ENCODE data around the gene RECK.
"Not testable (repeated sequence)": the region's sequence is repeated elsewhere in the genome, so short reads cannot be mapped to it uniquely, and the experiment has no call there.

RECK gene

GRCh38 chr9:36151316-36152210 lies 114.8 kb downstream of the RECK start:
- DNase-seq (ENCODE audit: low read depth, low spot score) = no peak

GRCh38 chr9:36152741-36153438 lies 116.2 kb downstream of the RECK start:
- no peak for TF ChIP-seq ZNF274 (IDR thresholded peaks at IDR 0.05; ENCODE audit: low read depth, low read length)
- no peak for TF ChIP-seq SUZ12 (IDR thresholded peaks at IDR 0.05; ENCODE audit: extremely low read depth, insufficient read depth, insufficient read length)
- no peak for TF ChIP-seq YY1 (IDR thresholded peaks at IDR 0.05; ENCODE audit: insufficient read depth, insufficient read length)
- peaks cover 73% of the 10 kb centered on the region for H3K36me3 ChIP-seq (ENCODE audit: insufficient read depth, insufficient read length, low read length)
- H3K9me3 ChIP-seq (ENCODE audit: insufficient read depth, low read length) = peaks cover 13% of the 10 kb centered on the region
- no peak overlapping the region for H3K9ac ChIP-seq (ENCODE audit: insufficient read length, low read depth)
- peaks cover 7% of the 10 kb centered on the region for H3K4me1 ChIP-seq (ENCODE audit: insufficient read depth, insufficient read length)
- no peak for DNase-seq (ENCODE audit: low read depth, low spot score)
- H3K4me3 ChIP-seq (ENCODE audit: insufficient read length, low read depth) = no peak overlapping the region
- H3K27me3 ChIP-seq (ENCODE audit: insufficient read depth, insufficient read length) = no peaks in the 10 kb centered on the region

More at GRCh38 chr9:36151316-36152210, 114.8 kb downstream of the RECK start:
- Histone ChIP-seq H3K9ac (ENCODE audit: insufficient read length, low read depth) (no peak overlapping the region), H3K9me3 (ENCODE audit: insufficient read depth, low read length) (peaks cover 11% of the 10 kb centered on the region), H3K4me1 (ENCODE audit: insufficient read depth, insufficient read length) (peaks cover 7% of the 10 kb centered on the region), H3K27me3 (ENCODE audit: insufficient read depth, insufficient read length) (no peaks in the 10 kb centered on the region), H3K36me3 (ENCODE audit: insufficient read depth, insufficient read length, low read length) (peaks cover 84% of the 10 kb centered on the region), H3K4me3 (ENCODE audit: insufficient read length, low read depth) (no peak overlapping the region)
- TF ChIP-seq ZNF274 (IDR thresholded peaks at IDR 0.05; ENCODE audit: low read depth, low read length) (no peak), SUZ12 (IDR thresholded peaks at IDR 0.05; ENCODE audit: extremely low read depth, insufficient read depth, insufficient read length) (no peak), YY1 (IDR thresholded peaks at IDR 0.05; ENCODE audit: insufficient read depth, insufficient read length) (no peak)

DNA sequence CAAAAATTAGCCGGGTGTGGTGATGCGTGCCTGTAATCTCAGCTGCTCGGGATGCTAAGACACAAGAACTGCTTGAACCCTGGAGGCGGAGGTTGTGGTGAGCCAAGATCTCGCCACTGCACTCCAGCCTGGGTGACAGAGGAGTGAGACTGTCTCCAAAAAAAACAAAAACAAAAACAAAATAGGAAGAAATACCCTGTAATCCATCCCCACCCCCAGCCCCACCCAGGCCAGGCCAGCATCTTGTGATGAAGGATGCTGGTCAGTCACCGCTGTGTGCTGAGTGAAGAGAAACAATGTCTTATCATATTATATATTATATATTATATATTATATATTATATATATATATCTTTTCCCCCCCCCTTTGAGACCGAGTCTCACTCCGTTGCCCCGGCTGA lies 117.0 kb downstream of the RECK start:
- TF ChIP-seq ZNF274 (IDR thresholded peaks at IDR 0.05; ENCODE audit: low read depth, low read length) = no peak
- TF ChIP-seq YY1 (IDR thresholded peaks at IDR 0.05; ENCODE audit: insufficient read depth, insufficient read length) = no peak
- no peak for TF ChIP-seq SUZ12 (IDR thresholded peaks at IDR 0.05; ENCODE audit: extremely low read depth, insufficient read depth, insufficient read length)
- H3K4me3 ChIP-seq (ENCODE audit: insufficient read length, low read depth) = no peak overlapping the region

DNA sequence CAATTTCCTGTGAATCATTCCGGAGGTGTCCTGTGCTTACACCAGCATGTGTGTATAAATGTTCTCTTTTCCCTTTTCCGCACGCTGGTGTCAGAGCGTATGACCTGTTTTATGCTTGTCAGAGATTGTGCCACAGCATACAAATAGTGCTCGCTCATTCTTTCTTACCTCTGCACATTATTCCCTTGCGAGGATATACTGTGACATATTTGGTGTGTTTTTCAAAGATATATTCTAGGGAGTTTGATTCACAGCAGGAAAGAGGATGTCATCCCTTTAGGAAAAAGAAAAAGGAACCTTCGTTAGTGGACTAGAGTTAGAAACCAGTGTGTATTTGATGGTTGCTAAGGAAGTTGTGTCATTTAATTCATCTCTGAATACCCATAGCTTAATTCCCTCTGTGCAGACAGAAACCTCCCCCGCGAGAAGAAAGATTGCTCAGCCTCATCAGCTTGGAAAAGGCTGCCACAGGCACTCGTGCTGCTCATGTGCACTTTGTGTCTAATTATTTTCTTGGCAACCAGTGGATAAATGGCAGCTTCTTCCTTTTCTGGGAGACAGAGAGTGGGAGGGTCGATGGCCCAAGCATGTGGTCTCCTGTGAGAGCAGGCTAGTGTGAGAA lies 117.7 kb downstream of the RECK start:
- Histone ChIP-seq H3K9me3 (ENCODE audit: insufficient read depth, low read length) (peaks cover 13% of the 10 kb centered on the region), H3K4me3 (ENCODE audit: insufficient read length, low read depth) (no peak overlapping the region), H3K4me1 (ENCODE audit: insufficient read depth, insufficient read length) (peaks cover 2% of the 10 kb centered on the region), H3K27me3 (ENCODE audit: insufficient read depth, insufficient read length) (no peaks in the 10 kb centered on the region), H3K36me3 (ENCODE audit: insufficient read depth, insufficient read length, low read length) (peaks cover 67% of the 10 kb centered on the region), H3K9ac (ENCODE audit: insufficient read length, low read depth) (no peak overlapping the region)
- TF ChIP-seq ZNF274 (IDR thresholded peaks at IDR 0.05; ENCODE audit: low read depth, low read length) (no peak), SUZ12 (IDR thresholded peaks at IDR 0.05; ENCODE audit: extremely low read depth, insufficient read depth, insufficient read length) (no peak), YY1 (IDR thresholded peaks at IDR 0.05; ENCODE audit: insufficient read depth, insufficient read length) (no peak)
- DNase-seq (ENCODE audit: low read depth, low spot score) = no peak

More for the DNA sequence above, 117.0 kb downstream of the RECK start:
- DNase-seq (ENCODE audit: low read depth, low spot score) = no peak
- Histone ChIP-seq H3K27me3 (ENCODE audit: insufficient read depth, insufficient read length) (no peaks in the 10 kb centered on the region), H3K9ac (ENCODE audit: insufficient read length, low read depth) (no peak overlapping the region), H3K9me3 (ENCODE audit: insufficient read depth, low read length) (peaks cover 13% of the 10 kb centered on the region), H3K36me3 (ENCODE audit: insufficient read depth, insufficient read length, low read length) (peaks cover 68% of the 10 kb centered on the region), H3K4me1 (ENCODE audit: insufficient read depth, insufficient read length) (peaks cover 2% of the 10 kb centered on the region)

GRCh38 chr9:36156116-36156515 lies 119.4 kb downstream of the RECK start:
- peaks cover 13% of the 10 kb centered on the region for H3K9me3 ChIP-seq (ENCODE audit: insufficient read depth, low read length)
- H3K36me3 ChIP-seq (ENCODE audit: insufficient read depth, insufficient read length, low read length) = peaks cover 54% of the 10 kb centered on the region
- no peak overlapping the region for H3K9ac ChIP-seq (ENCODE audit: insufficient read length, low read depth)
- H3K4me1 ChIP-seq (ENCODE audit: insufficient read depth, insufficient read length) = no peaks in the 10 kb centered on the region
- no peaks in the 10 kb centered on the region for H3K27me3 ChIP-seq (ENCODE audit: insufficient read depth, insufficient read length)
- H3K4me3 ChIP-seq (ENCODE audit: insufficient read length, low read depth) = no peak overlapping the region
- no peak for TF ChIP-seq YY1 (IDR thresholded peaks at IDR 0.05; ENCODE audit: insufficient read depth, insufficient read length)
- TF ChIP-seq SUZ12 (IDR thresholded peaks at IDR 0.05; ENCODE audit: extremely low read depth, insufficient read depth, insufficient read length) = no peak
- no peak for TF ChIP-seq ZNF274 (IDR thresholded peaks at IDR 0.05; ENCODE audit: low read depth, low read length)
- DNase-seq (ENCODE audit: low read depth, low spot score) = no peak

GRCh38 chr9:36158122-36158521 lies 121.4 kb downstream of the RECK start:
- peaks cover 42% of the 10 kb centered on the region for H3K36me3 ChIP-seq (ENCODE audit: insufficient read depth, insufficient read length, low read length)
- peaks cover 13% of the 10 kb centered on the region for H3K9me3 ChIP-seq (ENCODE audit: insufficient read depth, low read length)
- peaks cover 8% of the 10 kb centered on the region for H3K4me1 ChIP-seq (ENCODE audit: insufficient read depth, insufficient read length)
- no peak for DNase-seq (ENCODE audit: low read depth, low spot score)
- no peak overlapping the region for H3K9ac ChIP-seq (ENCODE audit: insufficient read length, low read depth)
- no peaks in the 10 kb centered on the region for H3K27me3 ChIP-seq (ENCODE audit: insufficient read depth, insufficient read length)
- H3K4me3 ChIP-seq (ENCODE audit: insufficient read length, low read depth) = no peak overlapping the region
- TF ChIP-seq SUZ12 (IDR thresholded peaks at IDR 0.05; ENCODE audit: extremely low read depth, insufficient read depth, insufficient read length) = no peak

- H3K9ac ChIP-seq (ENCODE audit: insufficient read length, low read depth) = no peak overlapping the region
- H3K27me3 ChIP-seq (ENCODE audit: insufficient read depth, insufficient read length) = no peaks in the 10 kb centered on the region
- peaks cover 12% of the 10 kb centered on the region for H3K4me1 ChIP-seq (ENCODE audit: insufficient read depth, insufficient read length)
- H3K9me3 ChIP-seq (ENCODE audit: insufficient read depth, low read length) = peaks cover 13% of the 10 kb centered on the region
- peaks cover 39% of the 10 kb centered on the region for H3K36me3 ChIP-seq (ENCODE audit: insufficient read depth, insufficient read length, low read length)
- DNase-seq (ENCODE audit: low read depth, low spot score) = no peak
- H3K4me3 ChIP-seq (ENCODE audit: insufficient read length, low read depth) = no peak overlapping the region
- TF ChIP-seq ZNF274 (IDR thresholded peaks at IDR 0.05; ENCODE audit: low read depth, low read length) (no peak), SUZ12 (IDR thresholded peaks at IDR 0.05; ENCODE audit: extremely low read depth, insufficient read depth, insufficient read length) (no peak), YY1 (IDR thresholded peaks at IDR 0.05; ENCODE audit: insufficient read depth, insufficient read length) (no peak)
Observed at GRCh38 chr9:36158917-36159316, 122.2 kb downstream of the RECK start.

- not testable (repeated sequence) for DNase-seq (ENCODE audit: low read depth, low spot score); H3K27me3 ChIP-seq (ENCODE audit: insufficient read depth, insufficient read length); H3K9ac ChIP-seq (ENCODE audit: insufficient read length, low read depth); H3K4me3 ChIP-seq (ENCODE audit: insufficient read length, low read depth)
- Histone ChIP-seq H3K36me3 (ENCODE audit: insufficient read depth, insufficient read length, low read length) (peaks cover 36% of the 10 kb centered on the region), H3K4me1 (ENCODE audit: insufficient read depth, insufficient read length) (peaks cover 12% of the 10 kb centered on the region), H3K9me3 (ENCODE audit: insufficient read depth, low read length) (peaks cover 13% of the 10 kb centered on the region)
Observed at GRCh38 chr9:36159509-36159908, 122.8 kb downstream of the RECK start.

- not testable (repeated sequence) for H3K27me3 ChIP-seq (ENCODE audit: insufficient read depth, insufficient read length); H3K9ac ChIP-seq (ENCODE audit: insufficient read length, low read depth); DNase-seq (ENCODE audit: low read depth, low spot score); H3K4me3 ChIP-seq (ENCODE audit: insufficient read length, low read depth)
- Histone ChIP-seq H3K9me3 (ENCODE audit: insufficient read depth, low read length) (peaks cover 13% of the 10 kb centered on the region), H3K36me3 (ENCODE audit: insufficient read depth, insufficient read length, low read length) (peaks cover 30% of the 10 kb centered on the region), H3K4me1 (ENCODE audit: insufficient read depth, insufficient read length) (peaks cover 16% of the 10 kb centered on the region)
Observed at GRCh38 chr9:36160126-36160525, 123.4 kb downstream of the RECK start.

Measured in NT2/D1 (cell line).